ENCODE results near the gene GRAMD1B.

The GRAMD1B gene

DNA sequence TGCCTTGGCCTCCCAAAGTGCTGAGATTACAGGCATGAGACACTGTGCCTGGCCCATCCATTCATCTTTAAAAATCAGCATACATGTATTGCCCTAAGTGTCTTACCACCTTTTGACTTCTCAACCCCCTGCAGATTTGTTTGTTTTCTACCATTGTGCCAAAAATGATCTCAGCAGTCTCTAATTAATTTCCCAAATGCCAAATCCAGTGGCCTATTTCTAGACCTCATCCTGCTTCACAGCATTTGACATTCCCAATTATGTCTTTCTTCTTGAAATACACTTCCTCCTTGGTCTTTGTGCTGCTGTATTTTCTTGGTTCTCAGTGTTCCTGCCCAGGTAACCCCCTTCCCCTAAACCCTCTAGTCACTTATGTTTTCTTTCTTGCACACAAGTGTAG, 46.0 kb upstream of the GRAMD1B start:
- Histone ChIP-seq H3K9ac (no peak overlapping the region), H3K27me3 (ENCODE audit: insufficient read depth, low read depth) (no peaks in the 10 kb centered on the region), H3K36me3 (ENCODE audit: insufficient read depth) (no peaks in the 10 kb centered on the region), H3K79me2 (ENCODE audit: insufficient read depth, low read depth) (no peaks in the 10 kb centered on the region), H2AFZ (ENCODE audit: low read depth) (no peak overlapping the region), H4K20me1 (ENCODE audit: insufficient read depth) (no peaks in the 10 kb centered on the region), H3K27ac (no peak overlapping the region), H3K4me2 (no peak overlapping the region), H3K4me1 (ENCODE audit: low read depth, poor library complexity, severe bottlenecking) (peaks cover 25% of the 10 kb centered on the region), H3K4me3 (IDR thresholded peaks at IDR 0.05; ENCODE audit: insufficient read depth, low read depth, low read length) (no peak overlapping the region)
- TF ChIP-seq, protein P1, sequence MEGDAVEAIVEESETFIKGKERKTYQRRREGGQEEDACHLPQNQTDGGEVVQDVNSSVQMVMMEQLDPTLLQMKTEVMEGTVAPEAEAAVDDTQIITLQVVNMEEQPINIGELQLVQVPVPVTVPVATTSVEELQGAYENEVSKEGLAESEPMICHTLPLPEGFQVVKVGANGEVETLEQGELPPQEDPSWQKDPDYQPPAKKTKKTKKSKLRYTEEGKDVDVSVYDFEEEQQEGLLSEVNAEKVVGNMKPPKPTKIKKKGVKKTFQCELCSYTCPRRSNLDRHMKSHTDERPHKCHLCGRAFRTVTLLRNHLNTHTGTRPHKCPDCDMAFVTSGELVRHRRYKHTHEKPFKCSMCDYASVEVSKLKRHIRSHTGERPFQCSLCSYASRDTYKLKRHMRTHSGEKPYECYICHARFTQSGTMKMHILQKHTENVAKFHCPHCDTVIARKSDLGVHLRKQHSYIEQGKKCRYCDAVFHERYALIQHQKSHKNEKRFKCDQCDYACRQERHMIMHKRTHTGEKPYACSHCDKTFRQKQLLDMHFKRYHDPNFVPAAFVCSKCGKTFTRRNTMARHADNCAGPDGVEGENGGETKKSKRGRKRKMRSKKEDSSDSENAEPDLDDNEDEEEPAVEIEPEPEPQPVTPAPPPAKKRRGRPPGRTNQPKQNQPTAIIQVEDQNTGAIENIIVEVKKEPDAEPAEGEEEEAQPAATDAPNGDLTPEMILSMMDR (conservative IDR thresholded peaks at IDR 0.05; ENCODE audit: low read depth, low read length), result no peak

DNA sequence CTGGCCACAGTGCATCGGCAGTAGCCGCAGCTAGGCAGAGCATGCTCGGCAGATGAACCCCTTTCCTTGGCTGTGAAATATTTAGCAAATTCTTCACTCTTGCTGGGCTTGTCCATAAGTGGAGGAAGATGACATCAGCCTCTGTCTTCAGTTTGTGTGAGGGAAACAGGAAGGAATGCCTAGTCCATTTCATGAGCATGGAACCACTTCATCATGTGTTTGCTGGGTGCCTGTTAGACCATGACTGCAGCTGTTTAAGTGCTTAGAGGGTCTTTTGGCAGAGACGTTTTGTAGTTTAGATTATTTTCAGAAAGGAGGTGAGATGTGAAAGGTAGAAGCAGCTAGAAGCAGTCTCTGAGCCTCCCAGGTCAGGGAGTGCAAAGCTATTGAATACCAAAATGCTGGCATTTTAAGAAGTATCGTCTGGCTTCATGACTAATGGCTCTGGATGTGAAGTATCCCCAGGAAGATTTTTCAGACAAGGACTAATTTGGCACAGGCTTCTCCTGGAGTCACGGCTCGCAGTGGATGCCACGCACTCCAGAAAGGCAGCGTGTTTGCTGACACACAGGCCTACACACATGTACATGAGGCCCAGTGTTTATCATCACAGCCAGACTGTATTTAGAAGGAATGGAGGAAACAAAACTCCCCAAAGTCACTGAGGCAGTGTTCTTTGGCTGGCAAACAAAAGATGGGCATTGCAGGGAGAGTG, 43.1 kb upstream of the GRAMD1B start:
- TF ChIP-seq, protein P1 (conservative IDR thresholded peaks at IDR 0.05; ENCODE audit: low read depth, low read length), result no peak
- H2AFZ ChIP-seq (ENCODE audit: low read depth), result no peak overlapping the region
- no peak overlapping the region for H3K4me2 ChIP-seq

DNA sequence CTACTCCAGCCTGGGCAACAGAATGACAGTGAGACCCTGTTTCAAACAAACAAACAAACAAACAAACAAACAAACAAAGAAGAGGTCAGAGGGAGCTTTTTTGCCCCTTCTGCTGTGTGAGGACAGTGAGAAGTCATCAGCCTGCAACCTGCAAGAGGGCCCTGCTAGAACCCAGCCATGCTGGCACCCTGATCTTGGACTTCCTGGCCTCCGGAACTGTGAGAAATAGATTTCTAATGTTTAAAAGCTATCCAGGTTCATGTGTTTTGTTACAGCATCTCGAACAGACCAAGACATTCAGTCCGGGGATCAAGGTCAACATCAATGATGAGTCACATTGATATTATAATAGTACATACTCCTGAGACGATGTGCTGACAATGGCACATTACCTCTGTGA, 41.4 kb upstream of the GRAMD1B start:
- H3K79me2 ChIP-seq (ENCODE audit: insufficient read depth, low read depth), result no peaks in the 10 kb centered on the region
- no peaks in the 10 kb centered on the region for H3K27me3 ChIP-seq (ENCODE audit: insufficient read depth, low read depth)
- no peak overlapping the region for H3K4me2 ChIP-seq
- no peaks in the 10 kb centered on the region for H3K36me3 ChIP-seq (ENCODE audit: insufficient read depth)
- no peak overlapping the region for H2AFZ ChIP-seq (ENCODE audit: low read depth)
- no peaks in the 10 kb centered on the region for H4K20me1 ChIP-seq (ENCODE audit: insufficient read depth)
- H3K4me1 ChIP-seq (ENCODE audit: low read depth, poor library complexity, severe bottlenecking), result no peaks in the 10 kb centered on the region
- no peak overlapping the region for H3K4me3 ChIP-seq (IDR thresholded peaks at IDR 0.05; ENCODE audit: insufficient read depth, low read depth, low read length)
- H3K9ac ChIP-seq, result no peak overlapping the region
- TF ChIP-seq, protein P1 (conservative IDR thresholded peaks at IDR 0.05; ENCODE audit: low read depth, low read length), result no peak
- H3K27ac ChIP-seq, result no peak overlapping the region

More for the DNA sequence above, 43.1 kb upstream of the GRAMD1B start:
- Histone ChIP-seq H3K27me3 (ENCODE audit: insufficient read depth, low read depth) (no peaks in the 10 kb centered on the region), H3K4me1 (ENCODE audit: low read depth, poor library complexity, severe bottlenecking) (peaks cover 12% of the 10 kb centered on the region), H3K4me3 (IDR thresholded peaks at IDR 0.05; ENCODE audit: insufficient read depth, low read depth, low read length) (no peak overlapping the region), H3K27ac (no peak overlapping the region), H3K79me2 (ENCODE audit: insufficient read depth, low read depth) (no peaks in the 10 kb centered on the region), H3K9ac (no peak overlapping the region), H4K20me1 (ENCODE audit: insufficient read depth) (no peaks in the 10 kb centered on the region), H3K36me3 (ENCODE audit: insufficient read depth) (no peaks in the 10 kb centered on the region)

DNA sequence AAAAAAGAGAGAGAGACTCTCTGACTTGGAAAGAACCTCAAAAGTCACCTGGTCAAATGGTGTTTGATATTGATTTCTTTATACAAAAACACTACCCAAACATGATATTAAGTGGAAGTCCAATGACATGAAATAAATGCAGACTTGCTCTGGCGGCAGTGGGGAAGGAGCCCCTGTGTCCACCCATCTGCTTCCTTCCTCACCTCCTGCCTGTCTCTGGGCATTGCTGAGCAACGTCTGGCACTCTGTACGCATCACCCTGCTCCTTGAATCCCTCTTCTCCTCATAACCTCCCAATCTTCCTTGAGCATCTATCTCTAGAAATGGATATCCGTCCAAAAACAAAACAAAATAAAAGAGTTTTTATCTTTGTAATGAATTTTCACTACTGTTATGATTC, 39.9 kb upstream of the GRAMD1B start:
- Histone ChIP-seq H3K27me3 (ENCODE audit: insufficient read depth, low read depth) (no peaks in the 10 kb centered on the region), H3K4me2 (no peak overlapping the region)

More for the DNA sequence above, 39.9 kb upstream of the GRAMD1B start:
- Histone ChIP-seq H3K9ac (no peak overlapping the region), H3K79me2 (ENCODE audit: insufficient read depth, low read depth) (no peaks in the 10 kb centered on the region), H2AFZ (ENCODE audit: low read depth) (no peak overlapping the region), H3K36me3 (ENCODE audit: insufficient read depth) (no peaks in the 10 kb centered on the region), H4K20me1 (ENCODE audit: insufficient read depth) (no peaks in the 10 kb centered on the region), H3K4me3 (IDR thresholded peaks at IDR 0.05; ENCODE audit: insufficient read depth, low read depth, low read length) (no peak overlapping the region), H3K4me1 (ENCODE audit: low read depth, poor library complexity, severe bottlenecking) (no peaks in the 10 kb centered on the region), H3K27ac (no peak overlapping the region)
- TF ChIP-seq, protein P1 (conservative IDR thresholded peaks at IDR 0.05; ENCODE audit: low read depth, low read length), result no peak

Data from KMS-11 (cell line).